ENCODE results near the gene TPGS1.

Gene TPGS1

DNA sequence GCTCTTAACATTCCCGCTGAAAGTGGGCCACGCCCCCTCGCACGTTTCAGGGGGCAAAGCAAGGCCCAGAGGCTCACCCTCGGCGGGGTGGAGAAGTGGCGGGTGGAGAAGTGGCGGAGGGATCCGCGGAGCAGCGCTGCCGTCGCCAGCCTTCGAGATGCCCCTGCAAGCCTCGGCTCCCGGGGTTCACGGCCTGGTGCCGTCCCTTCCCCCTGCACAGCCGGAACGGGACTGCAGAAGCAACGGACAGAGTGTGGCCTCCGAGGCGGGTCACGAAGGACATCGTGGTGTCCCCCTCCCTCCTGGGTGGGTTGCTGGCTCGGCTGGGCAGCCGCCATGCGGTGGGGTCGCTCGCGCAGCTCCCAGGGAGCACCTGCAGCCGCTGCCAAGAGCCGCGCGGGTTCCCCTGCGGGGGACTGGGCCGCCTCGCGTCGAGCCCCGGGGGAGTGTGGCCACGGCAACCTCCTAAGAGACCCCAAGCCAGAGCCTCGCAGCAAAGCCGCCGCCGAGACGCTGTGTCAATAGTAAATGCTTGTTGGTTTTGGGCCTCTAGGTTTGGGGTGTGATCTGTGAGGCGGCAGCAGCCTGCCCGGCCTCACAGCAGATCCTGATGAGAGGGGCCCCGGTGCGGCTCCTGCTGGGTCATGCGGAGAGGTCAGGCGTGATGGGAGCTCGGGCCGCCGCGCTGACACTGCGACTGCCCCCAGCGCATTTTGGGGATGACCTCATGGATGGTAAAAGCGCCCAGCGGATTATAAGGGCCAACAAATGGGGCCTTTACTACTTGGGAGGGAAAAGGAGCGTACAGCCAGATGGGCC lies 5.5 kb downstream of the TPGS1 start:
- TF ChIP-seq, protein P1, sequence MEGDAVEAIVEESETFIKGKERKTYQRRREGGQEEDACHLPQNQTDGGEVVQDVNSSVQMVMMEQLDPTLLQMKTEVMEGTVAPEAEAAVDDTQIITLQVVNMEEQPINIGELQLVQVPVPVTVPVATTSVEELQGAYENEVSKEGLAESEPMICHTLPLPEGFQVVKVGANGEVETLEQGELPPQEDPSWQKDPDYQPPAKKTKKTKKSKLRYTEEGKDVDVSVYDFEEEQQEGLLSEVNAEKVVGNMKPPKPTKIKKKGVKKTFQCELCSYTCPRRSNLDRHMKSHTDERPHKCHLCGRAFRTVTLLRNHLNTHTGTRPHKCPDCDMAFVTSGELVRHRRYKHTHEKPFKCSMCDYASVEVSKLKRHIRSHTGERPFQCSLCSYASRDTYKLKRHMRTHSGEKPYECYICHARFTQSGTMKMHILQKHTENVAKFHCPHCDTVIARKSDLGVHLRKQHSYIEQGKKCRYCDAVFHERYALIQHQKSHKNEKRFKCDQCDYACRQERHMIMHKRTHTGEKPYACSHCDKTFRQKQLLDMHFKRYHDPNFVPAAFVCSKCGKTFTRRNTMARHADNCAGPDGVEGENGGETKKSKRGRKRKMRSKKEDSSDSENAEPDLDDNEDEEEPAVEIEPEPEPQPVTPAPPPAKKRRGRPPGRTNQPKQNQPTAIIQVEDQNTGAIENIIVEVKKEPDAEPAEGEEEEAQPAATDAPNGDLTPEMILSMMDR (IDR thresholded peaks at IDR 0.05; ENCODE audit: low read depth, low read length, missing control alignments) = no peak

DNA sequence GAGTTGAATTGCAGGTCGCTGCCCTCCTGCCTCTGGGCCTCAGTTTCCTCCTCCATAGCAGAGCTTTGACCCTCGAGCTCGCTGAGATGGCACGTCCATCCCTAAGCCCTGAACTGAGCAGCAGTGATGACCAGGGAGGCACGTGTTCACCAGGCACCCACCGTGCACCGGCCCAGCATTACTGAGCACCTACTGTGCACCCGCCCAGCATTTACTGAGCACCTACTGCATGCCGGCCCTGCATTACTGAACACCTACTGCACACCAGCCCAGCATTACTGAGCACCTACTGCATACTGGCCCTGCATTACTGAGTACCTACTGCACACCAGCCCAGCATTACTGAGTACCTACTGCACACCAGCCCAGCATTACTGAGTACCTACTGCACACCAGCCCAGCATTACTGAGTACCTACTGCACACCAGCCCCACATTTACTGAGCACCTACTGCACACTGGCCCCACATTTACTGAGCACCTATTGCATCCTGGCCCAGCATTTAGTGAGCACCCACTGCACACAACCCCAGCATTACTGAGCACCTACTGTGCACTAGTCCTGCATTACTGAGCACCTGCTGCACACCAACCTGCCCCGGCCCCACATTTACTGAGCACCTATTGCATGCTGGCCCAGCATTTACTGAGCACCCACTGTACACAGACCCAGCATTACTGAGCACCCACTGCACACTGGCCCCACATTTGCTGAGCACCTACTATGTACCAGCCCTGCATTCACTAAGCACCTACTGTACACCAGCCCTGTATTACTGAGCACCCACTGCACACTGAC lies 6.3 kb downstream of the TPGS1 start:
- in situ Hi-C loops (cut with HindIII; ENCODE audit: low sequenced_read_pairs) = no loop called here
- no peak for DNase-seq (ENCODE audit: low read depth)
- TF ChIP-seq, protein P1 (IDR thresholded peaks at IDR 0.05; ENCODE audit: low read depth, low read length, missing control alignments) = no peak
- H3K4me3 ChIP-seq (ENCODE audit: low read depth, low read length) = no peak overlapping the region

More for the DNA sequence above, 5.5 kb downstream of the TPGS1 start:
- in situ Hi-C loops (cut with HindIII; ENCODE audit: low sequenced_read_pairs) = no loop called here
- no peak overlapping the region for H3K4me3 ChIP-seq (ENCODE audit: low read depth, low read length)
- DNase-seq (ENCODE audit: low read depth) = no peak

DNA sequence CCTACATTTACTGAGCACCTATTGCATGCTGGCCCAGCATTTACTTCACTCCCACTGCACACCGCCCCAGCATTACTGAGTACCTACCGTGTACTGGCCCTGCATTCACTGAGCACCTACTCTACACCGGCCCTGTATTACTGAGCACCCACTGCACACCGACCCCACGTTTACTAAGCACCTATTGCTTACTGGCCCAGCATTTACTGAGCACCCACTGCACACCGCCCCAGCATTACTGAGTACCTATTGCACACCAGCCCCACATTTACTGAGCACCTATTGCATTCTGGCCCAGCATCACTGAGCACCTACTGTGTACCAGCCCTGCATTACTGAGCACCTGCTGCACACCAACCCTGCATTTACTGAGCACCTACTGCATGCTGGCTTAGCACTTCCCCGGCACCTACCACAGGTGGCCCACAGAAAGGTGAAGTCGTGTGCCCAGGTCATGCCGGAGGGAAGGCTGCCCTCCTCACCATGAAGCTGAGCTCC lies 6.9 kb downstream of the TPGS1 start:
- TF ChIP-seq, protein P1 (IDR thresholded peaks at IDR 0.05; ENCODE audit: low read depth, low read length, missing control alignments) = no peak
- no peak overlapping the region for H3K4me3 ChIP-seq (ENCODE audit: low read depth, low read length)
- no peak for DNase-seq (ENCODE audit: low read depth)
- in situ Hi-C loops (cut with HindIII; ENCODE audit: low sequenced_read_pairs) = no loop called here

DNA sequence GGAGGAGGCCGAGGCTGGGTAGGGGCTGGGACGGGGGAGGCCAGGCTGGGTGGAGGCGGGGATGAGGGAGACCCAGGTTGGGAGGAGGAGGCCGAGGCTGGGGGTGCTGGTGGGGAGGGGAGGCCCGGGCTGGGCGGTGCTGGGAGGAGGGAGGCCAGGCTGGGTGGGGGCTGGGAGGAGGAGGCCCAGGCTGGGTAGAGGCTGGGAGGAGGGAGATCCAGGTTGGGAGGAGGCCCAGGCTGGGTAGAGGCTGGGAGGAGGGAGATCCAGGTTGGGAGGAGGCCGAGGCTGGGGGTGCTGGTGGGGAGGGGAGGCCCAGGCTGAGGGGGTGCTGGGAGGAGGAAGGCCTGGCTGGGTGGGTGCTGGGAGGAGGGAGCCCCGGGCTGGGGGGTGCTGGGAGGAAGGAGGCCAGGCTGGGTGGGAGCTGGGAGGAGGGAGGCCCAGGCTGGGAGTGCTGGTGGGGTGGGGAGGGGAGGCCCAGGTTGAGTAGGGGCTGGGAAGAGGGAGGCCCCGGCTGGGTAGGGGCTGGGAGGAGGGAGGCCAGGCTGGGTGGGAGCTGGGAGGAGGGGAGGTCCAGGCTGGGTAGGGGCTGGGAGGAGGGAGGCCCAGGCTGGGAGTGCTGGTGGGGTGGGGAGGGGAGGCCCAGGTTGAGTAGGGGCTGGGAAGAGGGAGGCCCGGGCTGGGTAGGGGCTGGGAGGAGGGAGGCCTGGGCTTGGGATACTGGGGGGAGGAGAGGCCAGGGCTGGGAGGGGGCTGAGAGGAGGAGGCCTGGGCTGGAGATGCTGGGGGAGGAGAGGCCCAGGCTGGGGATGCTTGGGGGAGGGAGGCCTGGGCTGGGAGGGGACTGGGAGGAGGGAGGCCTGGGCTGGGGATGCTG lies 10.7 kb downstream of the TPGS1 start:
- H3K4me3 ChIP-seq (ENCODE audit: low read depth, low read length) = no peak overlapping the region
- DNase-seq (ENCODE audit: low read depth) = no peak
- in situ Hi-C loops (cut with HindIII; ENCODE audit: low sequenced_read_pairs) = no loop called here
- TF ChIP-seq, protein P1 (IDR thresholded peaks at IDR 0.05; ENCODE audit: low read depth, low read length, missing control alignments) = no peak

DNA sequence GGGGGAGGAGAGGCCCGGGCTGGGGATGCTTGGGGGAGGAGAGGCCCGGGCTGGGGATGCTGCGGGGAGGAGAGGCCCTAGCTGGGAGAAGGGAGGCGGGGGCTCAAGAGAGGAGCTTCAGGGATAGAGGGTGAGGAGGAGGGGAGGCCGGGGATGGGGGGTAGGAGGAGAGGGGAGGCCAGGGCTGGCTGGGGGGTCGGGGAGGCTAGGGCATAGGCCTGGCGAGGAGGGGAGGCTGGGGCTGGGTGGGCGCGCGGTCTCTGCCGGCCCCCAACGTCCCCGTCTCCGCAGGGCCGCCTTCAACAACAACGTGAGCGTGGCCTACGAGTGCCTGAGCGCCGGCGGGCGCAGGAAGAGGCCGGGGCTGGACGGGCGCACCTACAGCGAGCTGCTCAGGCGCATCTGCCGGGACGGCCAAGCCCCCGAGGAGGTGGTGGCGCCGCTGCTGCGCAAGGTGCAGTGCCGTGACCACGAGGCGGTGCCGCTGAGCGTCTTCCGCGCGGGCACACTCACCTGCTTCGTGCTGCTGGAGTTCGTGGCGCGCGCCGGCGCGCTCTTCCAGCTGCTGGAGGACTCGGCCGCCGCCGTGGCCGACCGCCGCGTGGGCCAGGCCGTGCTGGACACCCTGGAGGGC lies 11.4 kb downstream of the TPGS1 start:
- TF ChIP-seq, protein P1 (IDR thresholded peaks at IDR 0.05; ENCODE audit: low read depth, low read length, missing control alignments) = no peak
- in situ Hi-C loops (cut with HindIII; ENCODE audit: low sequenced_read_pairs) = no loop called here
- DNase-seq (ENCODE audit: low read depth) = no peak
- no peak overlapping the region for H3K4me3 ChIP-seq (ENCODE audit: low read depth, low read length)

All from astrocyte of the cerebellum (primary cell).